ENCODE measurements around the gene WDR93. TPM values are rescaled to one million over a fixed set of nuclear protein-coding genes. Genes with fewer than 3 reads are reported as not detected.

WDR93 gene
- total RNA-seq, 1 experiment from 2014 or later, result not detected

GRCh38 chr15:89674526-89674925 lies 16.1 kb upstream of the WDR93 start (continued):
- TF ChIP-seq, protein P1, sequence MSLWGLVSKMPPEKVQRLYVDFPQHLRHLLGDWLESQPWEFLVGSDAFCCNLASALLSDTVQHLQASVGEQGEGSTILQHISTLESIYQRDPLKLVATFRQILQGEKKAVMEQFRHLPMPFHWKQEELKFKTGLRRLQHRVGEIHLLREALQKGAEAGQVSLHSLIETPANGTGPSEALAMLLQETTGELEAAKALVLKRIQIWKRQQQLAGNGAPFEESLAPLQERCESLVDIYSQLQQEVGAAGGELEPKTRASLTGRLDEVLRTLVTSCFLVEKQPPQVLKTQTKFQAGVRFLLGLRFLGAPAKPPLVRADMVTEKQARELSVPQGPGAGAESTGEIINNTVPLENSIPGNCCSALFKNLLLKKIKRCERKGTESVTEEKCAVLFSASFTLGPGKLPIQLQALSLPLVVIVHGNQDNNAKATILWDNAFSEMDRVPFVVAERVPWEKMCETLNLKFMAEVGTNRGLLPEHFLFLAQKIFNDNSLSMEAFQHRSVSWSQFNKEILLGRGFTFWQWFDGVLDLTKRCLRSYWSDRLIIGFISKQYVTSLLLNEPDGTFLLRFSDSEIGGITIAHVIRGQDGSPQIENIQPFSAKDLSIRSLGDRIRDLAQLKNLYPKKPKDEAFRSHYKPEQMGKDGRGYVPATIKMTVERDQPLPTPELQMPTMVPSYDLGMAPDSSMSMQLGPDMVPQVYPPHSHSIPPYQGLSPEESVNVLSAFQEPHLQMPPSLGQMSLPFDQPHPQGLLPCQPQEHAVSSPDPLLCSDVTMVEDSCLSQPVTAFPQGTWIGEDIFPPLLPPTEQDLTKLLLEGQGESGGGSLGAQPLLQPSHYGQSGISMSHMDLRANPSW (CRISPR knock-in tag; conservative IDR thresholded peaks at IDR 0.05; ENCODE audit: low read depth), result no peak
- TF ChIP-seq GABPB1 (CRISPR knock-in tag; IDR thresholded peaks at IDR 0.05), result no peak
- no peak for TF ChIP-seq HMGXB4 (CRISPR knock-in tag; IDR thresholded peaks at IDR 0.05)
- TF ChIP-seq NR1H2 (CRISPR knock-in tag; IDR thresholded peaks at IDR 0.05), result no peak
- TF ChIP-seq, protein P2, sequence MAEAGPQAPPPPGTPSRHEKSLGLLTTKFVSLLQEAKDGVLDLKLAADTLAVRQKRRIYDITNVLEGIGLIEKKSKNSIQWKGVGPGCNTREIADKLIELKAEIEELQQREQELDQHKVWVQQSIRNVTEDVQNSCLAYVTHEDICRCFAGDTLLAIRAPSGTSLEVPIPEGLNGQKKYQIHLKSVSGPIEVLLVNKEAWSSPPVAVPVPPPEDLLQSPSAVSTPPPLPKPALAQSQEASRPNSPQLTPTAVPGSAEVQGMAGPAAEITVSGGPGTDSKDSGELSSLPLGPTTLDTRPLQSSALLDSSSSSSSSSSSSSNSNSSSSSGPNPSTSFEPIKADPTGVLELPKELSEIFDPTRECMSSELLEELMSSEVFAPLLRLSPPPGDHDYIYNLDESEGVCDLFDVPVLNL (CRISPR knock-in tag; IDR thresholded peaks at IDR 0.05; ENCODE audit: borderline replicate concordance, low read depth), result no peak
- TF ChIP-seq SMAD3 (CRISPR knock-in tag; IDR thresholded peaks at IDR 0.05; ENCODE audit: borderline replicate concordance), result no peak
- TF ChIP-seq JAZF1 (CRISPR knock-in tag; IDR thresholded peaks at IDR 0.05), result no peak
- TF ChIP-seq ZNF317 (CRISPR knock-in tag; IDR thresholded peaks at IDR 0.05; ENCODE audit: borderline replicate concordance, low read depth), result no peak
- TF ChIP-seq IRF2 (CRISPR knock-in tag; IDR thresholded peaks at IDR 0.05; ENCODE audit: borderline replicate concordance, low read depth), result no peak

DNA sequence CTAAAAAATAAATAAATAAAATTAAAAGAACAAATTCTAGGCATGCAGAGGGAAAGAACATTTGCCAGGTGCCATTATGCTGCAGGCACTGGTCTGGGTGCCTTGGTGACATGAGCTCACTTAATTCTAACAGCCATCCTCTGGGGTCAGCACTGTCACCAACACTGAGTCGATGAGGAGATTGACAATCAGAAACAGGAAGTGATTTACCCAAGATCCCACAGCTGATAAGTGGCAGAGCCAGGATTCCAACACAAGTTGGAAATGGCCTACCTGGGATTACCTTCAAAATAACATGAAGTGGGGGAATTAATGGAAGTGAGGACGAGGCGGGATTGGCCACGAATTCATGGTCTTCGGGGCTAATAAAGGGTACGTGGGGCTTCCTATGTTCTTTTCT lies 15.0 kb upstream of the WDR93 start:
- no peaks in the 10 kb centered on the region for H3K9me3 Mint-ChIP-seq
- no peak overlapping the region for H3K27ac Mint-ChIP-seq
- POLR2A ChIA-PET, result no interaction called here
- DNase-seq (ENCODE audit: low spot score) (no peak), ATAC-seq (no peak)
- H3K36me3 Mint-ChIP-seq, result no peaks in the 10 kb centered on the region
- H3K4me1 Mint-ChIP-seq, result no peaks in the 10 kb centered on the region; the same call in 1 of the 2 replicates
- no peak overlapping the region for H3K4me3 Mint-ChIP-seq
- CTCF ChIA-PET, result interaction anchor here (0.7 to 1.3 kb wide), 2 partner anchors 42 to 199 kb away, joined by 5 read pairs; no protein-coding TSS in a partner anchor
- H3K27me3 Mint-ChIP-seq (ENCODE audit: low read depth), result no peaks in the 10 kb centered on the region
- TF ChIP-seq NR3C1 (CRISPR knock-in tag; conservative IDR thresholded peaks at IDR 0.05; ENCODE audit: low read depth) (no peak), E2F5 (CRISPR knock-in tag; IDR thresholded peaks at IDR 0.05) (no peak), NR2C2 (CRISPR knock-in tag; IDR thresholded peaks at IDR 0.05) (no peak), FOXK1 (CRISPR knock-in tag; IDR thresholded peaks at IDR 0.05) (no peak), SOX15 (CRISPR knock-in tag; IDR thresholded peaks at IDR 0.05) (no peak), ZBTB21 (CRISPR knock-in tag; IDR thresholded peaks at IDR 0.05; ENCODE audit: borderline replicate concordance) (no peak), MXD4 (CRISPR knock-in tag; IDR thresholded peaks at IDR 0.05; ENCODE audit: borderline replicate concordance) (no peak), IRF2 (CRISPR knock-in tag; IDR thresholded peaks at IDR 0.05; ENCODE audit: borderline replicate concordance, low read depth) (no peak), CBFB (CRISPR knock-in tag; IDR thresholded peaks at IDR 0.05; ENCODE audit: low read depth) (no peak), ZBTB43 (CRISPR knock-in tag; IDR thresholded peaks at IDR 0.05) (no peak), TP53 (CRISPR knock-in tag; IDR thresholded peaks at IDR 0.05) (no peak), CREB1 (CRISPR knock-in tag; IDR thresholded peaks at IDR 0.05) (no peak)
- TF ChIP-seq, protein P1 (CRISPR knock-in tag; conservative IDR thresholded peaks at IDR 0.05; ENCODE audit: low read depth), result no peak
- TF ChIP-seq, protein P3, sequence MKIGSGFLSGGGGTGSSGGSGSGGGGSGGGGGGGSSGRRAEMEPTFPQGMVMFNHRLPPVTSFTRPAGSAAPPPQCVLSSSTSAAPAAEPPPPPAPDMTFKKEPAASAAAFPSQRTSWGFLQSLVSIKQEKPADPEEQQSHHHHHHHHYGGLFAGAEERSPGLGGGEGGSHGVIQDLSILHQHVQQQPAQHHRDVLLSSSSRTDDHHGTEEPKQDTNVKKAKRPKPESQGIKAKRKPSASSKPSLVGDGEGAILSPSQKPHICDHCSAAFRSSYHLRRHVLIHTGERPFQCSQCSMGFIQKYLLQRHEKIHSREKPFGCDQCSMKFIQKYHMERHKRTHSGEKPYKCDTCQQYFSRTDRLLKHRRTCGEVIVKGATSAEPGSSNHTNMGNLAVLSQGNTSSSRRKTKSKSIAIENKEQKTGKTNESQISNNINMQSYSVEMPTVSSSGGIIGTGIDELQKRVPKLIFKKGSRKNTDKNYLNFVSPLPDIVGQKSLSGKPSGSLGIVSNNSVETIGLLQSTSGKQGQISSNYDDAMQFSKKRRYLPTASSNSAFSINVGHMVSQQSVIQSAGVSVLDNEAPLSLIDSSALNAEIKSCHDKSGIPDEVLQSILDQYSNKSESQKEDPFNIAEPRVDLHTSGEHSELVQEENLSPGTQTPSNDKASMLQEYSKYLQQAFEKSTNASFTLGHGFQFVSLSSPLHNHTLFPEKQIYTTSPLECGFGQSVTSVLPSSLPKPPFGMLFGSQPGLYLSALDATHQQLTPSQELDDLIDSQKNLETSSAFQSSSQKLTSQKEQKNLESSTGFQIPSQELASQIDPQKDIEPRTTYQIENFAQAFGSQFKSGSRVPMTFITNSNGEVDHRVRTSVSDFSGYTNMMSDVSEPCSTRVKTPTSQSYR (CRISPR knock-in tag; IDR thresholded peaks at IDR 0.05), result no peak

Data from WTC11 (cell line).